IMR-90 (cell line): ENCODE measurements around the gene ZNF497. TPM values are rescaled to one million over a fixed set of nuclear protein-coding genes. Genes with fewer than 3 reads are reported as not detected.

Experiments
- microRNA-seq, 2 experiments: library from miRNA; stranded (forward) in 1 of 2; unstranded in 1 of 2; fragments of 10-50 nt in 1 of 2; fragments of <30 nt in 1 of 2; gene quantifications in 1 of 2; microRNA quantifications in 1 of 2; one replicate each; pipeline versions ENCODE3 to v1.1.0; 2013 to 2020; ENCODE audit not compliant: insufficient read depth in 1 of 2, insufficient read length in 1 of 2, unreplicated experiment in 1 of 2
- polyA plus RNA-seq, 3 experiments: library from polyadenylated mRNA; depleted of rRNA; stranded (reverse); fragments of >200 nt; gene quantifications; 2 replicates each; pipeline ENCODE4 v1.2.3, GENCODE V29; 2012; ENCODE audit warnings: low replicate concordance in 1 of 3
- small RNA-seq, 5 experiments: library from RNA; depleted of rRNA; stranded (forward); fragments of <200 nt; gene quantifications; one replicate each; pipeline ENCODE3, GENCODE V24; 2012
- total RNA-seq: library from RNA; depleted of rRNA; stranded (reverse); fragments of >200 nt; gene quantifications from 2 replicates; pipeline ENCODE4 v1.2.3, GENCODE V29; 2012; rRNA removed

ZNF497 gene
- total and polyA plus RNA-seq, 2 of the 4 experiments (the other 2 are of a cell fraction) = 0.18 to 0.24 TPM

Small RNAs within 50 kb of the gene (microRNA-seq; reads per million reads assigned to microRNA genes)
- gene MIR4754 (ENCODE audit: insufficient read depth in 1 of 2, insufficient read length in 1 of 2, unreplicated experiment in 1 of 2) (0 to 1.0 reads per million in 2 experiments), gene MIR6806 (ENCODE audit: insufficient read depth in 1 of 2, insufficient read length in 1 of 2, unreplicated experiment in 1 of 2) (0 to 2.1 reads per million in 2 experiments), gene RNA5SP473 (ENCODE audit: insufficient read depth, insufficient read length) (not detected)

Small RNAs within 50 kb of the gene (small RNA-seq; reads per million reads assigned to genes)
- gene MIR4754 (0 to 0.68 (median 0) reads per million in 5 experiments), gene MIR6806 (0 reads per million in 5 experiments), gene RNA5SP473 (0 to 14.5 (median 2.0) reads per million in 5 experiments)

Other genes starting within 250 kb of the ZNF497 start
- gene ZNF329, start 212.0 kb downstream of the ZNF497 start, total RNA-seq = 15.3 and 16.8 TPM in 2 replicates
- 3.3 and 4.7 TPM in 2 replicates for gene ZNF329, start 212.0 kb downstream of the ZNF497 start, polyA plus RNA-seq (2012; rRNA removed)
- 12.5 and 15.2 TPM in 2 replicates for gene ZNF274, start 179.7 kb downstream of the ZNF497 start, total RNA-seq
- gene ZNF274, start 179.7 kb downstream of the ZNF497 start, polyA plus RNA-seq (2012; rRNA removed) = 11.0 and 12.1 TPM in 2 replicates
- 35.3 and 45.9 TPM in 2 replicates for gene ZNF544, start 133.8 kb downstream of the ZNF497 start, total RNA-seq
- gene ZNF544, start 133.8 kb downstream of the ZNF497 start, polyA plus RNA-seq (2012; rRNA removed) = 14.4 and 19.3 TPM in 2 replicates
- gene ZNF8, start 83.8 kb downstream of the ZNF497 start, total RNA-seq = 3.9 and 4.4 TPM in 2 replicates
- 1.5 and 2.1 TPM in 2 replicates for gene ZNF8, start 83.8 kb downstream of the ZNF497 start, polyA plus RNA-seq (2012; rRNA removed)
- gene ERVK3-1, start 57.4 kb downstream of the ZNF497 start, total RNA-seq = 30.8 and 33.0 TPM in 2 replicates
- 34.9 and 39.3 TPM in 2 replicates for gene ERVK3-1, start 57.4 kb downstream of the ZNF497 start, polyA plus RNA-seq (2012; rRNA removed)
- 1.9 and 2.5 TPM in 2 replicates for gene ZSCAN22, start 35.8 kb downstream of the ZNF497 start, total RNA-seq
- gene ZSCAN22, start 35.8 kb downstream of the ZNF497 start, polyA plus RNA-seq (2012; rRNA removed) = 1.8 and 2.2 TPM in 2 replicates
- gene A1BG, start 9.3 kb downstream of the ZNF497 start, total RNA-seq = 4.5 and 6.4 TPM in 2 replicates
- gene A1BG, start 9.3 kb downstream of the ZNF497 start, polyA plus RNA-seq (2012; rRNA removed) = 54.5 and 65.7 TPM in 2 replicates
- 0.54 and 0.56 TPM in 2 replicates for gene ZNF837, start 18.3 kb upstream of the ZNF497 start, total RNA-seq
- gene ZNF837, start 18.3 kb upstream of the ZNF497 start, polyA plus RNA-seq (2012; rRNA removed) = 1.2 and 1.9 TPM in 2 replicates
- gene RPS5, start 24.5 kb upstream of the ZNF497 start, total RNA-seq = 3,811 and 5,858 TPM in 2 replicates
- 3,265 and 3,617 TPM in 2 replicates for gene RPS5, start 24.5 kb upstream of the ZNF497 start, polyA plus RNA-seq (2012; rRNA removed)
- gene RNF225, start 32.9 kb upstream of the ZNF497 start, total RNA-seq = not detected in 2 replicates
- 0.10 TPM in 1 of 2 replicates, not detected in the other for gene RNF225, start 32.9 kb upstream of the ZNF497 start, polyA plus RNA-seq (2012; rRNA removed)
- 12.8 and 15.4 TPM in 2 replicates for gene ZNF584, start 45.9 kb upstream of the ZNF497 start, total RNA-seq
- 11.6 and 12.4 TPM in 2 replicates for gene ZNF584, start 45.9 kb upstream of the ZNF497 start, polyA plus RNA-seq (2012; rRNA removed)
- gene ZNF132, start 77.4 kb upstream of the ZNF497 start, total RNA-seq = 8.9 and 13.6 TPM in 2 replicates
- gene ZNF132, start 77.4 kb upstream of the ZNF497 start, polyA plus RNA-seq (2012; rRNA removed) = 1.4 and 2.4 TPM in 2 replicates
- 3.3 and 4.1 TPM in 2 replicates for gene ZNF324B, start 88.9 kb upstream of the ZNF497 start, total RNA-seq
- gene ZNF324B, start 88.9 kb upstream of the ZNF497 start, polyA plus RNA-seq (2012; rRNA removed) = 2.8 and 3.5 TPM in 2 replicates
- 6.6 and 6.9 TPM in 2 replicates for gene ZNF324, start 104.3 kb upstream of the ZNF497 start, total RNA-seq
- gene ZNF324, start 104.3 kb upstream of the ZNF497 start, polyA plus RNA-seq (2012; rRNA removed) = 5.6 and 6.0 TPM in 2 replicates
- 3.9 and 4.8 TPM in 2 replicates for gene ZNF446, start 113.6 kb upstream of the ZNF497 start, total RNA-seq
- 6.9 and 7.5 TPM in 2 replicates for gene ZNF446, start 113.6 kb upstream of the ZNF497 start, polyA plus RNA-seq (2012; rRNA removed)
- gene SLC27A5, start 149.2 kb upstream of the ZNF497 start, total RNA-seq = 7.5 and 7.7 TPM in 2 replicates
- gene SLC27A5, start 149.2 kb upstream of the ZNF497 start, polyA plus RNA-seq (2012; rRNA removed) = 11.2 and 13.5 TPM in 2 replicates
- gene ZBTB45, start 157.1 kb upstream of the ZNF497 start, total RNA-seq = 1.4 TPM in 2 replicates
- 9.7 and 13.5 TPM in 2 replicates for gene ZBTB45, start 157.1 kb upstream of the ZNF497 start, polyA plus RNA-seq (2012; rRNA removed)
- 313 and 349 TPM in 2 replicates for gene TRIM28, start 181.3 kb upstream of the ZNF497 start, total RNA-seq
- gene TRIM28, start 181.3 kb upstream of the ZNF497 start, polyA plus RNA-seq (2012; rRNA removed) = 465 and 964 TPM in 2 replicates
- gene CHMP2A, start 192.4 kb upstream of the ZNF497 start, total RNA-seq = 105 and 128 TPM in 2 replicates
- 183 and 202 TPM in 2 replicates for gene CHMP2A, start 192.4 kb upstream of the ZNF497 start, polyA plus RNA-seq (2012; rRNA removed)
- gene UBE2M, start 195.9 kb upstream of the ZNF497 start, total RNA-seq = 55.9 and 63.0 TPM in 2 replicates
- 66.6 and 72.5 TPM in 2 replicates for gene UBE2M, start 195.9 kb upstream of the ZNF497 start, polyA plus RNA-seq (2012; rRNA removed)
- 3.4 and 3.6 TPM in 2 replicates for gene MZF1, start 210.6 kb upstream of the ZNF497 start, total RNA-seq
- 15.0 and 17.1 TPM in 2 replicates for gene MZF1, start 210.6 kb upstream of the ZNF497 start, polyA plus RNA-seq (2012; rRNA removed)